Measurements from ENCODE around the gene ZFP36L1.

DNA sequence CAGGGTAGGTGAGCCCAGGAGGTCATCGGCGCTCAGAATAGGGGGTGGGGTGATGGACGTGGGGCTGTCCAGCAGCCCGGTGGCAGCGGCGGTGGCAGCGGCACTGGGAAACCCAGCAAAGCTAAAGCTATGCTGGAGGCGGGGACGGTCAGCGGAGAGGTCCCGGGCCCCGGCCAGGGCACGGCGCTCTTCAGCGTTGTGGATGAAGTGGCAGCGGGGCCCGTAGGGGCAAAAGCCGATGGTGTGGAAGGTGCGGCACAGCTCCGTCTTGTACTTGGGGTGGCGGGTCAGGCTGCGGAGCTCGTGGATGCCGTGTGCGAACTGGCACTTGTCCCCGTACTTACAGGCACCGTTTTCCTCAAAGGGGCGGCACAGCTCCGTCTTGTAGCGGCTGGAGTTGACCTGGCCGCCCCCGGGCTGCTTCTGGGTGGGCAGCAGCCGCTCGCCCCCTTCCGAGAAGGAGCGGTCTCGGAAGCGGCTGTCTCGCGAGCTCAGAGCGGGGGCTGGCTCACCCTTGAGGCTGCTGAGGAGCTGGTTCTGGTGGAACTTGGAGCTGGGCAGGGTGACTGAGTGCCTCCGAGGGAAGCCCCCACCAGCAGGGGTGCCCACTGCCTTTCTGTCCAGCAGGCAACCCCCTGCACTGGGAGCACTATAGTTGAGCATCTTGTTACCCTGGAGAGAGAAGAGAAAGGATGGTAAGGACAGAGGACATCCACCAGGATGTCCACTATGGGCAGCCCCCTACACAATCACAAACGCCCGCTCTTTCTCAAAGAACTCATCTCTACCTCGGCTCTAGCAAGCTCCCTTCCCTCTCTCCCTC is 2.8 kb downstream of the ZFP36L1 start:
- TF ChIP-seq, protein P1, sequence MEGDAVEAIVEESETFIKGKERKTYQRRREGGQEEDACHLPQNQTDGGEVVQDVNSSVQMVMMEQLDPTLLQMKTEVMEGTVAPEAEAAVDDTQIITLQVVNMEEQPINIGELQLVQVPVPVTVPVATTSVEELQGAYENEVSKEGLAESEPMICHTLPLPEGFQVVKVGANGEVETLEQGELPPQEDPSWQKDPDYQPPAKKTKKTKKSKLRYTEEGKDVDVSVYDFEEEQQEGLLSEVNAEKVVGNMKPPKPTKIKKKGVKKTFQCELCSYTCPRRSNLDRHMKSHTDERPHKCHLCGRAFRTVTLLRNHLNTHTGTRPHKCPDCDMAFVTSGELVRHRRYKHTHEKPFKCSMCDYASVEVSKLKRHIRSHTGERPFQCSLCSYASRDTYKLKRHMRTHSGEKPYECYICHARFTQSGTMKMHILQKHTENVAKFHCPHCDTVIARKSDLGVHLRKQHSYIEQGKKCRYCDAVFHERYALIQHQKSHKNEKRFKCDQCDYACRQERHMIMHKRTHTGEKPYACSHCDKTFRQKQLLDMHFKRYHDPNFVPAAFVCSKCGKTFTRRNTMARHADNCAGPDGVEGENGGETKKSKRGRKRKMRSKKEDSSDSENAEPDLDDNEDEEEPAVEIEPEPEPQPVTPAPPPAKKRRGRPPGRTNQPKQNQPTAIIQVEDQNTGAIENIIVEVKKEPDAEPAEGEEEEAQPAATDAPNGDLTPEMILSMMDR (IDR thresholded peaks at IDR 0.05 in 2 of 3, conservative IDR thresholded peaks at IDR 0.05 in 1 of 3; ENCODE audit: control insufficient read depth in 2 of 3, extremely low read depth in 1 of 3, insufficient read depth in 1 of 3, low read depth in 3 of 3, low read length in 3 of 3): peak in 2 of 3 experiments; percentile 6 to 18; a peak in 1 of 6 replicates
- TF ChIP-seq MXI1 (IDR thresholded peaks at IDR 0.05; ENCODE audit: low read depth, low read length) (peak; percentile 10; the same call in 1 of the 2 replicates), POLR2A (IDR thresholded peaks at IDR 0.05; ENCODE audit: low read depth, low read length) (no peak; the same call in none of the 2 replicates), TCF3 (IDR thresholded peaks at IDR 0.05; ENCODE audit: borderline replicate concordance, insufficient read depth, low read depth, low read length) (no peak), SIN3A (IDR thresholded peaks at IDR 0.05; ENCODE audit: low read depth, low read length) (no peak)
- TF ChIP-seq, protein P2, sequence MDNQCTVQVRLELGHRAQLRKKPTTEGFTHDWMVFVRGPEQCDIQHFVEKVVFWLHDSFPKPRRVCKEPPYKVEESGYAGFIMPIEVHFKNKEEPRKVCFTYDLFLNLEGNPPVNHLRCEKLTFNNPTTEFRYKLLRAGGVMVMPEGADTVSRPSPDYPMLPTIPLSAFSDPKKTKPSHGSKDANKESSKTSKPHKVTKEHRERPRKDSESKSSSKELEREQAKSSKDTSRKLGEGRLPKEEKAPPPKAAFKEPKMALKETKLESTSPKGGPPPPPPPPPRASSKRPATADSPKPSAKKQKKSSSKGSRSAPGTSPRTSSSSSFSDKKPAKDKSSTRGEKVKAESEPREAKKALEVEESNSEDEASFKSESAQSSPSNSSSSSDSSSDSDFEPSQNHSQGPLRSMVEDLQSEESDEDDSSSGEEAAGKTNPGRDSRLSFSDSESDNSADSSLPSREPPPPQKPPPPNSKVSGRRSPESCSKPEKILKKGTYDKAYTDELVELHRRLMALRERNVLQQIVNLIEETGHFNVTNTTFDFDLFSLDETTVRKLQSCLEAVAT (IDR thresholded peaks at IDR 0.05): peak; percentile 8; the same call in 1 of the 2 replicates

Data from GM12878 (cell line).